GM23338 (cell line): ENCODE results near the gene CYBA. TPM values are rescaled to one million over a fixed set of nuclear protein-coding genes. Genes with fewer than 3 reads are reported as not detected.

ENCODE experiments used
- ATAC-seq: fragments of 200-7000 bp; cut with Tn5 transposase; 3 replicates; pipeline ENCODE4 v1.9.1; 2020
- DNase-seq: peaks from one replicate; pipeline ENCODE4 v3.0.0-alpha.2; 2015; ENCODE audit warnings: low spot score
- H2AFZ ChIP-seq: fragments of 200-600 bp; sonication (generic); 2 replicates; pipeline ENCODE4 v1.8.0; 2016; ENCODE audit warnings: antibody characterized with exemption, mild to moderate bottlenecking, moderate library complexity
- H3F3A ChIP-seq: fragments of 200-600 bp; sonication (generic); replicated peaks from 2 replicates; pipeline ENCODE4 v1.8.0; 2017; ENCODE audit warnings: antibody characterized with exemption, mixed run types, low read depth
- H3K27ac ChIP-seq: fragments of 200-600 bp; sonication (generic); 2 replicates; pipeline ENCODE4 v1.6.1; 2016; ENCODE audit warnings: low read depth
- H3K27me3 ChIP-seq: fragments of 200-600 bp; sonication (generic); 2 replicates; pipeline ENCODE4 v1.8.0; 2016; ENCODE audit warnings: mild to moderate bottlenecking, mixed run types, moderate library complexity; ENCODE audit not compliant: insufficient read depth
- H3K36me3 ChIP-seq: fragments of 200-600 bp; sonication (generic); 2 replicates; pipeline ENCODE4 v1.8.0; 2016; ENCODE audit warnings: mild to moderate bottlenecking; ENCODE audit not compliant: insufficient read depth
- H3K4me1 ChIP-seq: fragments of 200-600 bp; sonication (generic); 2 replicates; pipeline ENCODE4 v1.8.0; 2016; ENCODE audit warnings: mild to moderate bottlenecking, moderate library complexity; ENCODE audit not compliant: insufficient read depth
- H3K4me2 ChIP-seq: fragments of 200-600 bp; sonication (generic); 2 replicates; pipeline ENCODE4 v1.7.1; 2017; ENCODE audit warnings: mixed run types
- H3K4me3 ChIP-seq: fragments of 200-600 bp; sonication (generic); 2 replicates; pipeline ENCODE4 v1.6.1; 2016; ENCODE audit warnings: mixed run types
- H3K79me2 ChIP-seq: fragments of 200-600 bp; sonication (generic); replicated peaks from 2 replicates; pipeline ENCODE4 v1.8.0; 2017; ENCODE audit warnings: mild to moderate bottlenecking; ENCODE audit not compliant: insufficient read depth
- H3K9me2 ChIP-seq: fragments of 200-600 bp; sonication (generic); 2 replicates; pipeline ENCODE4 v1.8.0; 2017; ENCODE audit not compliant: insufficient read depth
- H4K20me1 ChIP-seq: fragments of 200-600 bp; sonication (generic); replicated peaks from 2 replicates; pipeline ENCODE4 v1.8.0; 2017; ENCODE audit warnings: mild to moderate bottlenecking; ENCODE audit not compliant: insufficient read depth
- H3K27ac Mint-ChIP-seq: 2 replicates; pipeline ENCODE4 v1.8.0; 2020; ENCODE audit warnings: inconsistent platforms, mild to moderate bottlenecking, moderate library complexity, mixed read lengths
- H3K27me3 Mint-ChIP-seq: 3 replicates; pipeline ENCODE4 v1.8.0; 2022; ENCODE audit warnings: low read depth, mild to moderate bottlenecking, moderate library complexity, mixed read lengths, inconsistent platforms; ENCODE audit not compliant: insufficient read depth, poor library complexity
- H3K36me3 Mint-ChIP-seq: 3 replicates; pipeline ENCODE4 v1.8.0; 2021; ENCODE audit warnings: low read depth, mild to moderate bottlenecking, inconsistent platforms, moderate library complexity, mixed read lengths
- H3K4me1 Mint-ChIP-seq: 3 replicates; pipeline ENCODE4 v1.8.0; 2020; ENCODE audit warnings: mild to moderate bottlenecking, inconsistent platforms, mixed read lengths
- H3K4me3 Mint-ChIP-seq: 3 replicates; pipeline ENCODE4 v1.8.0; 2021; ENCODE audit warnings: moderate library complexity, mild to moderate bottlenecking, inconsistent platforms, mixed read lengths
- H3K9me3 Mint-ChIP-seq: 3 replicates; pipeline ENCODE4 v1.8.0; 2020; ENCODE audit warnings: moderate library complexity, mild to moderate bottlenecking, inconsistent platforms, mixed read lengths
- CREB1 ChIP-seq: fragments of 250-450 bp; sonication (Bioruptor Pico); IDR thresholded peaks from 2 replicates; pipeline ENCODE4 v1.5.0; 2020; ENCODE audit warnings: low read depth, mild to moderate bottlenecking, moderate library complexity
- ETS1 ChIP-seq: IDR thresholded peaks from 2 replicates; pipeline ENCODE4 v1.6.1; 2016; ENCODE audit warnings: antibody characterized with exemption
- EZH2 ChIP-seq: fragments of 200-600 bp; sonication (generic); IDR thresholded peaks from one replicate; pipeline ENCODE4 v1.8.0; 2017; ENCODE audit warnings: antibody characterized with exemption, mild to moderate bottlenecking, low read depth; ENCODE audit not compliant: unreplicated experiment
- EZH2phosphoT487 ChIP-seq: fragments of 200-600 bp; sonication (generic); IDR thresholded peaks from one replicate; pipeline ENCODE4 v1.8.1; 2018; ENCODE audit warnings: antibody characterized with exemption; ENCODE audit not compliant: unreplicated experiment
- JUNB ChIP-seq: IDR thresholded peaks from one replicate; pipeline ENCODE4 v1.6.1; 2016; ENCODE audit warnings: antibody characterized with exemption; ENCODE audit not compliant: unreplicated experiment
- NANOG ChIP-seq: IDR thresholded peaks from 2 replicates; pipeline ENCODE4 v1.6.1; 2016; ENCODE audit warnings: antibody characterized with exemption, borderline replicate concordance
- POLR2AphosphoS5 ChIP-seq: IDR thresholded peaks from 2 replicates; pipeline ENCODE4 v1.6.1; 2016; ENCODE audit warnings: antibody characterized with exemption, low read depth
- REST ChIP-seq: IDR thresholded peaks from one replicate; pipeline ENCODE4 v1.6.1; 2018; ENCODE audit warnings: antibody characterized with exemption; ENCODE audit not compliant: unreplicated experiment
- STAT1 ChIP-seq: IDR thresholded peaks from one replicate; pipeline ENCODE4 v1.6.1; 2016; ENCODE audit warnings: antibody characterized with exemption; ENCODE audit not compliant: unreplicated experiment
- ZNF114 ChIP-seq: fragments of 250-450 bp; sonication (Bioruptor Pico); IDR thresholded peaks from 2 replicates; pipeline ENCODE4 v1.5.0; 2020; ENCODE audit warnings: mild to moderate bottlenecking, moderate library complexity
- ZNF331 ChIP-seq: fragments of 250-450 bp; sonication (Bioruptor Pico); IDR thresholded peaks from 2 replicates; pipeline ENCODE4 v1.5.0; 2020; ENCODE audit warnings: low read depth, mild to moderate bottlenecking, moderate library complexity
- ZNF462 ChIP-seq: fragments of 250-450 bp; sonication (Bioruptor Pico); IDR thresholded peaks from 2 replicates; pipeline ENCODE4 v1.5.0; 2020; ENCODE audit warnings: mild to moderate bottlenecking, moderate library complexity
- polyA plus RNA-seq: library from polyadenylated mRNA; unstranded; fragments of >200 nt; fragmentation: Nextera tagmentation; extraction: Ambion mirVana; gene quantifications from 2 replicates; pipeline ENCODE4 v1.2.1, GENCODE V29; 2016
- total RNA-seq: library from RNA; depleted of rRNA; stranded (reverse); fragments of >200 nt; shearing (Covaris generic); gene quantifications from 2 replicates; pipeline ENCODE4 v1.2.3, GENCODE V29; 2014
- TF ChIP-seq, protein P1 (sequence below), 2 experiments: fragments of 200-600 bp in 1 of 2; sonication (generic) in 1 of 2; conservative IDR thresholded peaks; 2 replicates each; pipeline versions ENCODE4 v1.5.1 to v1.6.1; 2016 to 2017; ENCODE audit warnings: antibody characterized with exemption in 2 of 2, low read depth in 2 of 2, mild to moderate bottlenecking in 2 of 2, moderate library complexity in 1 of 2

Gene CYBA
- total and polyA plus RNA-seq, 2 experiments from 2014 or later: 275 to 281 TPM

GRCh38 chr16:88605186-88606147 is 45.4 kb downstream of the CYBA start:
- no peak overlapping the region for H3K4me3 Mint-ChIP-seq
- H3K4me3 ChIP-seq: no peak overlapping the region
- no peak overlapping the region for H2AFZ ChIP-seq
- TF ChIP-seq EZH2: no peak
- TF ChIP-seq JUNB: no peak
- no peak for TF ChIP-seq EZH2phosphoT487
- no peak for TF ChIP-seq ZNF462 (CRISPR knock-in tag)
- TF ChIP-seq, protein P1, sequence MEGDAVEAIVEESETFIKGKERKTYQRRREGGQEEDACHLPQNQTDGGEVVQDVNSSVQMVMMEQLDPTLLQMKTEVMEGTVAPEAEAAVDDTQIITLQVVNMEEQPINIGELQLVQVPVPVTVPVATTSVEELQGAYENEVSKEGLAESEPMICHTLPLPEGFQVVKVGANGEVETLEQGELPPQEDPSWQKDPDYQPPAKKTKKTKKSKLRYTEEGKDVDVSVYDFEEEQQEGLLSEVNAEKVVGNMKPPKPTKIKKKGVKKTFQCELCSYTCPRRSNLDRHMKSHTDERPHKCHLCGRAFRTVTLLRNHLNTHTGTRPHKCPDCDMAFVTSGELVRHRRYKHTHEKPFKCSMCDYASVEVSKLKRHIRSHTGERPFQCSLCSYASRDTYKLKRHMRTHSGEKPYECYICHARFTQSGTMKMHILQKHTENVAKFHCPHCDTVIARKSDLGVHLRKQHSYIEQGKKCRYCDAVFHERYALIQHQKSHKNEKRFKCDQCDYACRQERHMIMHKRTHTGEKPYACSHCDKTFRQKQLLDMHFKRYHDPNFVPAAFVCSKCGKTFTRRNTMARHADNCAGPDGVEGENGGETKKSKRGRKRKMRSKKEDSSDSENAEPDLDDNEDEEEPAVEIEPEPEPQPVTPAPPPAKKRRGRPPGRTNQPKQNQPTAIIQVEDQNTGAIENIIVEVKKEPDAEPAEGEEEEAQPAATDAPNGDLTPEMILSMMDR (conservative IDR thresholded peaks at IDR 0.05; ENCODE audit: low read depth in 2 of 2): no peak
- TF ChIP-seq REST: no peak
- TF ChIP-seq ZNF114 (CRISPR knock-in tag): no peak
- TF ChIP-seq ZNF331 (CRISPR knock-in tag): no peak
- TF ChIP-seq CREB1 (CRISPR knock-in tag): no peak
- TF ChIP-seq POLR2AphosphoS5: no peak
- TF ChIP-seq STAT1: no peak
- TF ChIP-seq NANOG: no peak
- TF ChIP-seq ETS1: no peak
- H3K4me1 ChIP-seq: peaks cover 3% of the 10 kb centered on the region; the same call in 1 of the 2 replicates
- DNase-seq: no peak
- H3K27ac ChIP-seq: no peak overlapping the region
- H3K36me3 Mint-ChIP-seq: peaks cover 55% of the 10 kb centered on the region
- peaks cover 22% of the 10 kb centered on the region for H3K4me1 Mint-ChIP-seq
- H3K9me2 ChIP-seq: no peaks in the 10 kb centered on the region
- no peaks in the 10 kb centered on the region for H3K27me3 ChIP-seq
- H3K27me3 Mint-ChIP-seq: peaks cover 3% of the 10 kb centered on the region
- H3K36me3 ChIP-seq: peaks cover 17% of the 10 kb centered on the region; the same call in 1 of the 2 replicates
- no peaks in the 10 kb centered on the region for H3K9me3 Mint-ChIP-seq
- H3K27ac Mint-ChIP-seq: no peak overlapping the region
- peaks cover 12% of the 10 kb centered on the region for H4K20me1 ChIP-seq
- ATAC-seq: no peak
- H3K4me2 ChIP-seq: no peak overlapping the region
- no peaks in the 10 kb centered on the region; the same call in 1 of the 2 replicates for H3K79me2 ChIP-seq
- peaks cover 13% of the 10 kb centered on the region for H3F3A ChIP-seq
